MM.1S (cell line): Measurements from ENCODE around the gene THSD7B.

ENCODE experiments used
- EZH2 ChIP-seq: fragments of 300-600 bp; sonication (generic); optimal IDR thresholded peaks from 2 replicates; pipeline ENCODE3; 2017; ENCODE audit warnings: low read depth, mild to moderate bottlenecking, antibody characterized with exemption, low read length, mixed read lengths
- EZH2phosphoT487 ChIP-seq: fragments of 300-600 bp; sonication (generic); IDR thresholded peaks from 2 replicates; pipeline ENCODE4 v1.6.1; 2018; ENCODE audit warnings: antibody characterized with exemption, low read length
- TF ChIP-seq, protein P1 (sequence below): fragments of 300-600 bp; sonication (generic); IDR thresholded peaks from 2 replicates; pipeline ENCODE4 v1.5.1; 2016; ENCODE audit warnings: antibody characterized with exemption, low read length, mixed read lengths

DNA sequence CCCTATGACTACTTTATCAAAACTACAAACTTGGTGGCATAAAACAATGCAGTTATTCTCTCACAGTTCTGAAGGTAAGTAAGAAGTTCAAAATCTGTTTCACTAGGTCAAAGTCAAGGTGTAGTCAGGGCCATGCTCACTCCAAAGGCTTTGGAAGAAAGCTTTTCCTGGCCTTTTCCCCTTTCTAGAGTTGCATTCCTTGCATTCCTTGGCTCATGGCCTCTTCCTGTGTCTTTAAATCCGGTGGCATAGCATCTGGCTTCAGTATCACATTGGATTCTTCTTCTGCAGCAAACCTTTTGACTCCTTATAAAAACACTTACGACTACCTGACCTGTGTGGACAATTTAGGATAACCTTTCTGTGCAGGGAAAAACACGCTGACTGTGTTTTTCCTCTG lies 655.4 kb downstream of the THSD7B start:
- TF ChIP-seq, protein P1, sequence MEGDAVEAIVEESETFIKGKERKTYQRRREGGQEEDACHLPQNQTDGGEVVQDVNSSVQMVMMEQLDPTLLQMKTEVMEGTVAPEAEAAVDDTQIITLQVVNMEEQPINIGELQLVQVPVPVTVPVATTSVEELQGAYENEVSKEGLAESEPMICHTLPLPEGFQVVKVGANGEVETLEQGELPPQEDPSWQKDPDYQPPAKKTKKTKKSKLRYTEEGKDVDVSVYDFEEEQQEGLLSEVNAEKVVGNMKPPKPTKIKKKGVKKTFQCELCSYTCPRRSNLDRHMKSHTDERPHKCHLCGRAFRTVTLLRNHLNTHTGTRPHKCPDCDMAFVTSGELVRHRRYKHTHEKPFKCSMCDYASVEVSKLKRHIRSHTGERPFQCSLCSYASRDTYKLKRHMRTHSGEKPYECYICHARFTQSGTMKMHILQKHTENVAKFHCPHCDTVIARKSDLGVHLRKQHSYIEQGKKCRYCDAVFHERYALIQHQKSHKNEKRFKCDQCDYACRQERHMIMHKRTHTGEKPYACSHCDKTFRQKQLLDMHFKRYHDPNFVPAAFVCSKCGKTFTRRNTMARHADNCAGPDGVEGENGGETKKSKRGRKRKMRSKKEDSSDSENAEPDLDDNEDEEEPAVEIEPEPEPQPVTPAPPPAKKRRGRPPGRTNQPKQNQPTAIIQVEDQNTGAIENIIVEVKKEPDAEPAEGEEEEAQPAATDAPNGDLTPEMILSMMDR = no peak
- no peak for TF ChIP-seq EZH2
- no peak for TF ChIP-seq EZH2phosphoT487
